ENCODE results near the gene KDM4B.
"Not testable (repeated sequence)": the region's sequence is repeated elsewhere in the genome, so short reads cannot be mapped to it uniquely, and the experiment has no call there.

- peak; percentile 68 for TF ChIP-seq CTCF (IDR thresholded peaks at IDR 0.05; ENCODE audit: borderline replicate concordance, extremely low read depth, low read length, poor library complexity, severe bottlenecking)
- TF ChIP-seq EZH2 (IDR thresholded peaks at IDR 0.05; ENCODE audit: borderline replicate concordance, low read depth, low read length, severe bottlenecking) = not testable (repeated sequence)
Observed at GRCh38 chr19:5029596-5029995, 60.7 kb downstream of the KDM4B start.

Data from DND-41 (cell line).